ENCODE data around the gene TMEM52B.
"Not testable (repeated sequence)": the region's sequence is repeated elsewhere in the genome, so short reads cannot be mapped to it uniquely, and the experiment has no call there.

The TMEM52B gene

GRCh38 chr12:10211940-10212738, 33.3 kb downstream of the TMEM52B start:
- peak; percentile 79 for DNase-seq

GRCh38 chr12:10212739-10213131, 33.9 kb downstream of the TMEM52B start, which contains the start of gene GABARAPL1:
Gene GABARAPL1, plus strand, starts transcription at chr12:10212877. Its CDS starts 253 bp downstream, at chr12:10213130.
- peak; percentile 75 for DNase-seq

GRCh38 chr12:10213168-10214135, 34.6 kb downstream of the TMEM52B start:
- DNase-seq: peak; percentile 54

GRCh38 chr12:10214136-10214894, 35.5 kb downstream of the TMEM52B start:
- no peak for DNase-seq

- DNase-seq: no peak
Observed at GRCh38 chr12:10214895-10215267, 36.0 kb downstream of the TMEM52B start.

- DNase-seq: no peak
Observed at GRCh38 chr12:10215436-10215835, 36.6 kb downstream of the TMEM52B start.

GRCh38 chr12:10215946-10216345, 37.1 kb downstream of the TMEM52B start:
- not testable (repeated sequence) for DNase-seq

- no peak for DNase-seq
Observed at GRCh38 chr12:10218021-10218420, 39.2 kb downstream of the TMEM52B start.

GRCh38 chr12:10220398-10221077, 41.7 kb downstream of the TMEM52B start:
- DNase-seq: no peak

- no peak for DNase-seq
Observed at GRCh38 chr12:10221846-10222245, 43.0 kb downstream of the TMEM52B start.

- no peak for DNase-seq
Observed at GRCh38 chr12:10223208-10223607, 44.4 kb downstream of the TMEM52B start.

GRCh38 chr12:10225426-10225825, 46.6 kb downstream of the TMEM52B start:
- DNase-seq: not testable (repeated sequence)

- no peak for DNase-seq
Observed at GRCh38 chr12:10226086-10226485, 47.3 kb downstream of the TMEM52B start.

- DNase-seq: no peak
Observed at GRCh38 chr12:10226731-10227130, 47.9 kb downstream of the TMEM52B start.

- no peak for DNase-seq
Observed at GRCh38 chr12:10227648-10228047, 48.8 kb downstream of the TMEM52B start.

GRCh38 chr12:10234562-10234961, 55.7 kb downstream of the TMEM52B start:
- no peak for DNase-seq

GRCh38 chr12:10235761-10236631, 57.2 kb downstream of the TMEM52B start:
- DNase-seq: peak; percentile 22

- no peak for DNase-seq
Observed at GRCh38 chr12:10236720-10237119, 57.9 kb downstream of the TMEM52B start.

- no peak for DNase-seq
Observed at GRCh38 chr12:10238526-10238925, 59.7 kb downstream of the TMEM52B start.

- no peak for DNase-seq
Observed at GRCh38 chr12:10241290-10241689, 62.5 kb downstream of the TMEM52B start.

Measured in NCI-H1105 (cell line).